HepG2 (cell line): Measurements from ENCODE around the gene ARSJ.

Experiments
- ATF1 ChIP-seq: IDR thresholded peaks from 2 replicates; pipeline ENCODE4 v1.6.1; 2016; ENCODE audit warnings: mild to moderate bottlenecking, control low read depth
- ETV6 ChIP-seq: sonication (generic); formaldehyde crosslinking; conservative IDR thresholded peaks from 2 replicates; pipeline ENCODE4 v1.4.0; 2020; ENCODE audit warnings: missing genetic modification reagents
- MTF1 ChIP-seq: sonication (generic); formaldehyde crosslinking; IDR thresholded peaks from 2 replicates; pipeline ENCODE4 v1.5.0; 2020; ENCODE audit warnings: missing genetic modification reagents
- SMAD3 ChIP-seq: sonication (generic); formaldehyde crosslinking; IDR thresholded peaks from 2 replicates; pipeline ENCODE4 v1.4.0; 2020; ENCODE audit warnings: missing genetic modification reagents
- TCF7 ChIP-seq: sonication (generic); IDR thresholded peaks from 2 replicates; pipeline ENCODE4 v1.6.1; 2016; ENCODE audit warnings: antibody characterized with exemption, low read depth
- U2AF2 ChIP-seq: fragments of 200-400 bp; formaldehyde crosslinking; IDR thresholded peaks from 2 replicates; pipeline ENCODE4 v1.6.1; 2017; ENCODE audit warnings: low read depth, mild to moderate bottlenecking, low read length
- ZFYVE20 ChIP-seq: sonication (generic); formaldehyde crosslinking; IDR thresholded peaks from 2 replicates; pipeline ENCODE4 v1.8.0; 2023; ENCODE audit warnings: low read depth, mild to moderate bottlenecking, moderate library complexity, missing genetic modification reagents, borderline replicate concordance
- TF ChIP-seq, protein P1 (sequence below): sonication (generic); formaldehyde crosslinking; IDR thresholded peaks from 2 replicates; pipeline ENCODE4 v1.5.0; 2020; ENCODE audit warnings: mild to moderate bottlenecking, missing genetic modification reagents, moderate library complexity
- TF ChIP-seq, protein P2 (sequence below), 2 experiments: IDR thresholded peaks; 2 replicates each; pipeline ENCODE4 v1.6.1; 2011 to 2012; ENCODE audit warnings: low read length in 2 of 2, borderline replicate concordance in 1 of 2, low read depth in 1 of 2, mild to moderate bottlenecking in 1 of 2, moderate library complexity in 1 of 2

DNA sequence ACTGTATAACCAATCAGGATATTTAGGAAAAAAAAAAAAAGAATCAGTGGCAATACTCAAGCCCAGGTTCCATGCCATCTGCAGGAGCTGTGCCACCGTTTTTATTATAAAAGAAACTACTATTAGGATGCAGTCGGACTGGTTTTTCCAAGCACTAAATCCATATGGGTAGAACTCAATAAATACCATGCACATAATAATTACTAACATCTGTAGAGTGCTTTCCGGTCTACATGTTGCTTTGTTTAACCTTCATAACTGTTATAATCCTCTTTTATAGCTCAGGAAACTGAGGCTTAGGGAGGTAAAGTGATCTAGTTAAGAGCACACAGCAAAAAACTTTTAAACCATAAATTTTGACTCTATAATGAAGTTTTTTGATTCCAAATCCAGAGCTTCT, 24.0 kb downstream of the ARSJ start:
- TF ChIP-seq MTF1 (CRISPR knock-in tag) (no peak), ATF1 (CRISPR knock-in tag) (no peak), ZFYVE20 (CRISPR knock-in tag) (no peak), TCF7 (no peak), U2AF2 (no peak), ETV6 (no peak), SMAD3 (no peak)
- TF ChIP-seq, protein P1, sequence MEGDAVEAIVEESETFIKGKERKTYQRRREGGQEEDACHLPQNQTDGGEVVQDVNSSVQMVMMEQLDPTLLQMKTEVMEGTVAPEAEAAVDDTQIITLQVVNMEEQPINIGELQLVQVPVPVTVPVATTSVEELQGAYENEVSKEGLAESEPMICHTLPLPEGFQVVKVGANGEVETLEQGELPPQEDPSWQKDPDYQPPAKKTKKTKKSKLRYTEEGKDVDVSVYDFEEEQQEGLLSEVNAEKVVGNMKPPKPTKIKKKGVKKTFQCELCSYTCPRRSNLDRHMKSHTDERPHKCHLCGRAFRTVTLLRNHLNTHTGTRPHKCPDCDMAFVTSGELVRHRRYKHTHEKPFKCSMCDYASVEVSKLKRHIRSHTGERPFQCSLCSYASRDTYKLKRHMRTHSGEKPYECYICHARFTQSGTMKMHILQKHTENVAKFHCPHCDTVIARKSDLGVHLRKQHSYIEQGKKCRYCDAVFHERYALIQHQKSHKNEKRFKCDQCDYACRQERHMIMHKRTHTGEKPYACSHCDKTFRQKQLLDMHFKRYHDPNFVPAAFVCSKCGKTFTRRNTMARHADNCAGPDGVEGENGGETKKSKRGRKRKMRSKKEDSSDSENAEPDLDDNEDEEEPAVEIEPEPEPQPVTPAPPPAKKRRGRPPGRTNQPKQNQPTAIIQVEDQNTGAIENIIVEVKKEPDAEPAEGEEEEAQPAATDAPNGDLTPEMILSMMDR (CRISPR knock-in tag): no peak
- TF ChIP-seq, protein P2, sequence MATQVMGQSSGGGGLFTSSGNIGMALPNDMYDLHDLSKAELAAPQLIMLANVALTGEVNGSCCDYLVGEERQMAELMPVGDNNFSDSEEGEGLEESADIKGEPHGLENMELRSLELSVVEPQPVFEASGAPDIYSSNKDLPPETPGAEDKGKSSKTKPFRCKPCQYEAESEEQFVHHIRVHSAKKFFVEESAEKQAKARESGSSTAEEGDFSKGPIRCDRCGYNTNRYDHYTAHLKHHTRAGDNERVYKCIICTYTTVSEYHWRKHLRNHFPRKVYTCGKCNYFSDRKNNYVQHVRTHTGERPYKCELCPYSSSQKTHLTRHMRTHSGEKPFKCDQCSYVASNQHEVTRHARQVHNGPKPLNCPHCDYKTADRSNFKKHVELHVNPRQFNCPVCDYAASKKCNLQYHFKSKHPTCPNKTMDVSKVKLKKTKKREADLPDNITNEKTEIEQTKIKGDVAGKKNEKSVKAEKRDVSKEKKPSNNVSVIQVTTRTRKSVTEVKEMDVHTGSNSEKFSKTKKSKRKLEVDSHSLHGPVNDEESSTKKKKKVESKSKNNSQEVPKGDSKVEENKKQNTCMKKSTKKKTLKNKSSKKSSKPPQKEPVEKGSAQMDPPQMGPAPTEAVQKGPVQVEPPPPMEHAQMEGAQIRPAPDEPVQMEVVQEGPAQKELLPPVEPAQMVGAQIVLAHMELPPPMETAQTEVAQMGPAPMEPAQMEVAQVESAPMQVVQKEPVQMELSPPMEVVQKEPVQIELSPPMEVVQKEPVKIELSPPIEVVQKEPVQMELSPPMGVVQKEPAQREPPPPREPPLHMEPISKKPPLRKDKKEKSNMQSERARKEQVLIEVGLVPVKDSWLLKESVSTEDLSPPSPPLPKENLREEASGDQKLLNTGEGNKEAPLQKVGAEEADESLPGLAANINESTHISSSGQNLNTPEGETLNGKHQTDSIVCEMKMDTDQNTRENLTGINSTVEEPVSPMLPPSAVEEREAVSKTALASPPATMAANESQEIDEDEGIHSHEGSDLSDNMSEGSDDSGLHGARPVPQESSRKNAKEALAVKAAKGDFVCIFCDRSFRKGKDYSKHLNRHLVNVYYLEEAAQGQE (IDR thresholded peaks at IDR 0.05; ENCODE audit: borderline replicate concordance in 1 of 2, low read depth in 1 of 2, low read length in 2 of 2): no peak
